HG03135 (cell line): Measurements from ENCODE around the gene FEN1.
A peak's percentile ranks its signal among the peaks of the same experiment; 100 is the strongest.

Source experiments
- ATAC-seq: cut with Tn5 transposase; IDR thresholded peaks from one replicate; pipeline ENCODE4 v1.9.1; 2021; ENCODE audit warnings: mild to moderate bottlenecking, moderate library complexity; ENCODE audit not compliant: unreplicated experiment

The FEN1 gene

DNA sequence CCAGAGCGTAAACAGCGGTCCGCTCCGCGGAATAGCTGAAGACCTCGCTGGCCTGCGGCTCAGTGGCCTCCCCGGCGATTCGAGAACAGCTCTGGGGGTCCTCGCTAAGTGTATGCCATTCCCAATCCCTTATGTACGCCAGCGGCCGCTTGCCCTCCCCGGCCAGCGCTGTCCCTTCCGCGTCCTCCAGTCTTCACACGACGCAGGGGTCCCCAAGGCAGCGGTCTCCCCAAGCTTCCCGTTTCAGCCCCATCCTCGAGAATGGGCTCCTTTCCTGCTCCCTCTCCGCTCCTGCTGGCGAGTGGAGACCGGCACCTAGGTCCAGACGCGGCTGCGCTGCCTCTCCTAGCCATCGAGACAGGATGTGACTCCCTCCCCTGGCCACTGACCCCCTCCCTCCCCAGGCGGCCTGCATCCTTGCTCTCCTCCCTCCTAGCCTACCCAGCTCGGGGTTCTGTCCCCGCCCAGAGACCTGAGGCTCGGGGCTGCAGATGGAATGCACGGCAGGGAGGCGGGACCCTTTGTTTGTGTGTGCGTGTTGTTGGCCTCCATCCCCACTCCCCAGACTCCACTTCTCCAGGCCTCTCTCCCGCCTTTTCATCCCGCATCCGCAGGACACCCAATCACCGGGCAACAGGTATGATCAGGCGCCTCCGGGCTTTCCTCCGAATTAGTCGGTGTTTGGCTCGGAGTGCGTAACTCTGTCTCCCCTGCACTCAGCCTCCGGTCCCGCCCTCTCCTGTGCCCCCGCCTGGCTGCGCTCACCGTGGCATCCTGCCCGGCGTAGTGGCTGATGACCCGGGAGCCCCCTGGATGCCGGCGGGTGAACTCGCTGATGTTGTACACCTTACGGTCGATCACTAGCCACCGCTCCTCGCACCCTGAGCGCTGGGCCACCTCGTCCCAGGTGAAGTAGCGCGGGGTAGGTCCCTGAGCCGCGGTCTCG lies 23.4 kb downstream of the FEN1 start:
- ATAC-seq = peak; percentile 35

DNA sequence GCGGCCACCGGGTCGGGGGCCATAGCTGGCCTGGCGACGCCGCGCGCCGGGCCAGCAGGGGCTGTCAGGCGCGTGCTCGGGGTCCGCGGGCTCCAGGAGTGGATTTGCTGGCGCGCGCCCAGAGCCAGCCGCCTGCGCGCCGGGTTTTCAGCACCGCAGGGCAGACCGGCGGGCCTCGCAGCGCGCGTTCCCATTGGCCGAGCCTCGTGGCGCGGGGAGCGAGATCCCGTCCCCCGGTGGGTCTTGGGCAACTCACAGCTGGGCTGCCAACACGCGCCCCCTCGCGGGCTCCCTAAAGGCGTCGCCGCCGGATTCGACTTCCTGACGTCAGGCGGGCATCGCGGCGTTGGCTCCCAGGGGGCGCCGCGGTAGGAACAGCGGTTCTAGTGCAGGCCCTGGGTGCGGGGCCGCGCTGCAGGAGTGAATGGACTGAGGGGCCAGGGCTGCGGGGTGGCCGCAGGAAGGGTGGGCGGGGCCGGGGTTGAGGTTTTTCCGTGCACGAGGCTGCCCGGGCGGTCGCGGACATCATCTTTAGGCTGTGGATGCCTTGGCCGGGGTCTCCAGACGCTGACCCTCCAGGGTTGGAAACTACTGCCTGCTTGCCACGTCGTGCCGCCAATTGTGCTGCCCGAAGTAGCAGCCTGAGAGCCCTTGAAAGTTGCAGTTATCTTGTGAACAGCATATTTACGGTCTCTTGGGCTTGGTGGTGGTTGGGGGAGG lies 24.2 kb downstream of the FEN1 start, which contains the start of gene FADS1:
Gene FADS1 (minus strand): TSS at position 268 of the 720 bp plus-strand sequence. CDS start 74 bp downstream, at position 194.
- peak; percentile 38 for ATAC-seq

DNA sequence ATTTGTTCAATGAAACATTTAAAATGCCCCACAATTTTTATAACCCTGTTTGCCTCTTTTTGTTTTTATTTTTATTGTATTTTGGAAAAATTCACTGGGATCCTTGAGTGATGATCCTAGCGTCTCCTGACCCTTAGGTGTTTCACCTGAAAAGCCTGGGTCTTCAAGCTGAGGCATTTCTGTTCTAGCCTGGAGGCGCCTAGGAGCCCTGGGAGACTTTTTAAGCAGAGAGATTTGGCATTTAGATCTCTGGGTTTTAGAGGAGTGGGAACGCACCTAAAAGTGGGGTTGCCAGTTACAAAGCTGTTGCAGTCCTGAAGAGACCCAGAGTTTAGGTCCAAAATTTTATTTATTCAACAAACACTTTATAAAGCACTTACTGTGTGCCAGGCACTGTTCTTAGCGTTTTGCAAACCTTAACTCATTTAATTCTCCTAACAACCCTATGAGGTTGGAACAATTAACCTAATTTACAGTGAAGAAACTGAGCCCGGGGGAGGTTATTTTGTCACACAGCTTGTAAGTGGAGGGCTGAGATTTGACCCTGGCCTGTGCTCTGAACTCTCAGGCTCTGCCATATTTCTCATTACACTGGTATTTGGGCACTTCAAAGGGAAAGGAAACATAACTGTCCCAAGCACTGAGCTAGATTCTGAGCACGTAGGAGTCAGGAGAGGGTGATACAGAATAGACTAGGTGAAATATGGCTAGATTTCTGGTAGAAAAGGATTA lies 24.9 kb downstream of the FEN1 start:
- no peak for ATAC-seq

DNA sequence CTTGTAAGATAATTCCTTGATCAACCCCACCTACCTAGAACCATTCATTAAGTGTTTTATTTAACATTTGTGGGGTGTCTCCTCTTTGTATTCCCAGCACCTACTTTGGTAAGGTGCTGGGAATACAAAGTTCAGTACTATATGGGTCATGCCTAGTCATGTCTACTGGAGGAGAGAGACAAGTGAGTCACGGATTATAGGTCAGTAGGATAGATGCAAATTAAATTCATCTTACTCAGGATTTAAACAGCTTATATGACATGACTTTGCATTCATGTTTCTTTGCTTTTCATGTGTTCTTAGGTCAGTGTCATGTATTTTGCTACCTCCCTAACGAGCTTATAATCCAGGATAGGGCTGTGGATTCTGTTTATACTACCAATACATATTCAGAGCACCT lies 27.5 kb downstream of the FEN1 start:
- ATAC-seq = no peak

DNA sequence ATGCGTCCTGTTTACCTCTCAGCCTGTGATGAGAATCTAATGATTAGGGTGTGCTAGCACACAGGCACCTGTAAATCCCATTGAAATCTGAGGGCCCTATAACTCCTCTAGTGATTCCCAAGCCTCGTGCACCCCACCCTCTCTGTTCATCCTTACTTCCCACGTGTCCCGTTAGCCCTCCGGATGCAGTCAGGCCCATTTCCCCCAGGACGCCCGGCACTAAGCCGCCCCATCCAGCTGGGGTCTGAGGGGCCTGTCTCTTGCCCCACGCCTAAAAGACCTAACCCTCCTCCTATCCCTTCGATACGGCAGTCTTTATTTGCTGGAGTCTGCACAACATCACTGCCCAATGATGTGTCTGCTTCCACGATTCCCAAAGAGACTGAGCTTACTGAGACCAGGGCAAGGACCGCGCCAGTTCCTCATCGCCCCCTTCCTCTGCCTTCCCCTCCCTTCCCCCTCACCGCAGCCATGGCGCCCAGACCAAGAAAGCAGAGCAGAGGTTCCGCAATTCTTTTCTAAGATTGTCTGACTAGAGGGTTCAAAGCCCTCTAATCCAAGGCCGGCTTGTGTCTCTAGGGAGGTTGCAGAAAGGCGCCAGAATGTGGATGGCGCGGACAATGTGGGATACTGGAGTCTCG lies 34.3 kb downstream of the FEN1 start:
- ATAC-seq = peak; percentile 1

DNA sequence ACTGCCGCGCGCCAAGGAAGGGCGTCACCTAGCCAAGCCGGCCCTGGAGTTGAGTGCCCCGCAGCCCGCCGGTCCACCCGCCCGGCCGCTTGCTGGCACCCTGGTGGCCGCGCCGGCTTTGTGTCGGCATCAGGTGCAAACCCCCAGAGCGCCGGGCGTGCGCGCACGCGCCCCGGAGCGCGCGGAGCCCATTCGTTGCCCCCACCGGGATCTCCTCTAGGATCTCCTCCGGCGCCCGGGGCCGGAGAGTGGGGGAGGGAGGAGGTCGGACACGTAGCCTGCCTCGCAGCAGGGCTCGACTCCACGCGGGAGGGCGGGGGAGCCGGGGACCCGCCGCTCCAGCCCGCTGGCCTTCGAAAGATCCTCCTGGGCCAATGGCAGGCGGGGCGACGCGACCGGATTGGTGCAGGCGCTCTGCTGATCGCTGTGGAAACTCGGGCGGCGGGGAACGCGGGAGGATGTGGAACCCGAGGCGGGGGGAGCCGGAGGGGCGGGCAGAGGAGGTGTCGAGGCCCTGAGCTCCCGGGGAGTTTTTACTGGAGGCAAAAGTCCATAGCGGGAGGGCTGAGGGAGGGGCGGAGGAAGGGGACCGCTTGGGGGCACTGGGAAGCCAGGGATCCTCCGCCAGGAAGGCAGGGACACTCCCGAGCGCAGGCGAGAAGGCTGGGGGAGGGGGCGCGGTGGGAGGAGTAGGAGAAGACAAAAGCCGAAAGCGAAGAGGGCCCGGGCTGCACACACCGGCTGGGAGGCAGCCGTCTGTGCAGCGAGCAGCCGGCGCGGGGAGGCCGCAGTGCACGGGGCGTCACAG lies 35.1 kb downstream of the FEN1 start, which contains the start of gene FADS2:
Gene FADS2 (plus strand): TSS at position 730 of the 808 bp plus-strand sequence. CDS start 91 bp downstream, outside the sequence.
- peak; percentile 71 for ATAC-seq

DNA sequence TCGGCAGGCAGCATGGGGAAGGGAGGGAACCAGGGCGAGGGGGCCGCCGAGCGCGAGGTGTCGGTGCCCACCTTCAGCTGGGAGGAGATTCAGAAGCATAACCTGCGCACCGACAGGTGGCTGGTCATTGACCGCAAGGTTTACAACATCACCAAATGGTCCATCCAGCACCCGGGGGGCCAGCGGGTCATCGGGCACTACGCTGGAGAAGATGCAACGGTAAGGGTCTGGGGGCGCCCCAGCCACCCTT lies 35.6 kb downstream of the FEN1 start:
- ATAC-seq = no peak

DNA sequence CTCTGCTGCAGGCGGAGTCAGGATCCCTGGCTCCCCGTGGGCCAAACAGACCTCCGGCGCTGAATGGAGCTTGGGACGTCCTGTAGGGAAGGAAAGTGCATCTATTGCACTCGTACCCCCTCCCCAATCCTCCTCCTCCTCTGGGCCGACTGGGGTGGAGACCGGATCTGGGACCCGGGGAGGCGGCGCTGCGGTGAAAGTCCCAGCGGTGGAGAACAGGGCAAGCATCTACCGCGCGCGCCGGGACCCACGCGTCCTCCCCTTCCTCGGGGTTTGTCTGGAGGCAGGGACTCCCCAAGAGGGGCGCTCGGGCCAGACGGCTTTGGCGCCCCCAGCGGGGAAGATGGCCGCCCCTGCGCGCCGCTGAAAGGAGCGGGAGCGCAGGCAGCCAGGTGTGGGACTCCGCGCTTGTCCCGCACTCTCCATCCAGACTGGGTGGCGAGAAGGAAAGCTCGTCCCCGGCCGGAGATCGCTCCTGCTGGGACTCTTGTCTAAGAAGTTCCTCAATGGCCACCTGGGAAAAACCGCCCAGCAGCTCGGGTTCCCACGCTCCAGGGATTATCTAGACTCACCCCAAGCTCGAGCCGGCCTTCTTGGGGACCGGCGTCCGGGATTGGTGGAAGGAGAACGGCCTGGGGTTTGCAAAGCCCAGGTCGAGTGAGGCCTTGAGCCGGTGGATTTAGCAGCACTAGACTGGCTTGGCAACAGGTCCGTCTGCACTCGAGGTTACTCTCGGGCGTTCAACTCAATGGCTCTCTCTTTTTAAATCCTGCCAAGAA lies 36.1 kb downstream of the FEN1 start:
- peak; percentile 26 for ATAC-seq

DNA sequence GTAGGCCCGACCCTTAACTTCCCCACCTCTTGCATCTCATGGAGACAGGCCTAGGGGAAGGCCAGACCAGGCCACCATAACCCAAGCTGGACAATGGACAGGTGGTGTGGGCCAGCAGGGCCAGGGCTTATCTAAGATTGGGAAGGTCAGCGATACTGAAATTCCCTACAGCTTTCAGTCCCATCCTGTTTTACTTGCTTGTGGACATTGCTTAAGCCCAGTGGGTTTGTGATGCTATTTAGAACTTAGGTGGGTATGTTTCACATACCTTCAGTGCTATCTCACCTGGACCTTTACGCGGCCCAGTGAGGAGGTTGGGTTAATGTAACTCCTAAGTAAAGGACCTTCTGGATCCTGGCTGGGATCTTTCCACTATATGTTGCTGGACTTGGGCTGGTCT lies 37.1 kb downstream of the FEN1 start:
- ATAC-seq = no peak

DNA sequence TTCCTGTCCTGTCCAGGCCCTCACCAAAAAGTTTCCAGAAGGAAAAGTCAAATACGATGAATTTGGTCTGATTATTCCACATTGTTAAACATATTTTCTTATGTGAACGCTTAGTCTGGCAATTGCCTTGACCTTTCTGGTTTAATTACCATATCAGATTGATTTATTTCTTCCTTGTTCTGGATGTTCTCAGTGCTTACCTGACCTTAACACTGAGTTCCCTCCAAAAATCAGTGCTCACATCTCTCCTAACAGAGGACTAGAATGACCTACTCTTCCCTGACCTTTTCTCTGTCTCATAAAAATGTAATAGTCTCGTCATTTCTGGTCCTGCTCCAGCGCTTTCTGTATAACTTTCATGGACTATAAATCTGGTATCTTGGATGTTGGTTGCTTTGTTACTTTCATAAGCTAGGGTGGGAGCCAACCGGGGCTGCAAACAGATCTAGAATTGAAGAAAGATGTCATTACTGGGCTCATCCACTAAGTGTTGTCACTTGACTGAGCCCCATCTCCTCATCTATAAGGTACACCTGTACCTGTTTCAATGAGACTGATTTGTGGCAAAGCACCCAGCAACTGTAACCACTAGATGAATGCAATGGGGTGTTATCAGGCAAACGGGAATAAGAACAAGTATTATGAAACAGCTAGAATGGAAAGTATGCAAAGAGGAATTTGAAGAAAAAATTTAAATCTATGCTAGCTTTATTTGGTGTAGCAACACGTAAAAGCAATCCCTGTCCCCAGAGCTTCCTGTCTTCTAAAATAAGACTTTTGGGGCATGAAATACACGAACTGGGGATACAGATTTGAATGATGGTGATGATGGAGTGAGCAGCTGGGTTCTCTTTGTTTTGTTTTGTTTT lies 37.8 kb downstream of the FEN1 start:
- no peak for ATAC-seq

DNA sequence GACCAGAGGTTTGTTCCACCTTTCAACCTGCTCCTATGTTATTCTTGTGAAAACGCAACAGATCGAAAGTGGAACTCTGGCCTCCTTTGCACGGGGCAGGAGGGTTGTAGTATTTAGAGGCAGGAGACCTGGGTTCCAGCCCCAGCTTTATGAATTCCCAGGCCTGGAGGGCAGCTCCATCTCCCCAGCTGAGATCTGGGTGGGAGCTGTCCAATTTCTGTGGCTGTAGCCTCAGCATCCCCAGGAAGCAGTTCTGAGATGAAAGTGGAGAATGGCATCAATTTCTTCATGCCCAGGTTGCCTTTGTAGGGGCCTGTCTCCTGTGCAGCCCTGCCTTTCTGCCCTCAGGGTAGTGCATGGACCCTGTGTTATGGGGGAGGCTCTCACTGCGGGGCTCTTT lies 39.5 kb downstream of the FEN1 start:
- ATAC-seq = no peak

DNA sequence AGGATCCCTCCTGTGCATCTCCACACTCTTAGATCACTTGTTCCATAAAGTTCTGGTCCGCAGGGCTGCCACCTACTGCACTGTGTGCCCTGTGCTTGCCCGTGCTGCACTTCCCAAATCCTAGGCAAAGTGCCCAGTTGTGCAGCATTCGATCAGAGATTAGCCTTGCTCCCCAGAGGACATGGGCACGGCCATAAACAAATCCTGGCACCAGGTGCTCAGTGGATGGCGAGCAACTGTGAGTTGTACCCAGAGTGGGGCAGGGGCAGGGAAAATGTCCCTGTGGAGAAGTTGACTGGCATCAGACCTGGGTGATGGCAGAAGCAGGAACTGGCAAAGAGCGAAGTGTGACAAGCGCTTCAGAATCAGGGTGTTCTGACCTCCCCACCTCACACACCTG lies 40.0 kb downstream of the FEN1 start:
- no peak for ATAC-seq

DNA sequence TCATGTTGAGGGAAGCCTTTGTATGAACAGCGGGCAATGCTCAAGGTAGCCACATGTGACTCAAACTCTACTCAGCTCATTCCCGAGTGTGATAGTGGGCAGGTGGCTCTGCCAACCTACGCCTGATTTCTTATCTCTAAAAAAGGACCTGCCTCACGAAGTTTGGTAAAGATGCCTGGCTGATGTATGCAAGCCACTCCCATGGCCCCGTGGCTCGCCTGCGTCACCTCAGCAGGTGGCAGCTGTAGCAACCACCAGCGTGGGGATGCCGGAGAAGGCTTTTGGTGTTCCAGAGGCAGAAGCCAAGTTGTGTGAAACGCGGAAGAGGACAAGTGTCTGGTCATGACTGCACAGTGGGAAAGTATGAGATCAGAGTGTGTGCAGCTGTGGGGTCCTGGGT lies 40.8 kb downstream of the FEN1 start:
- no peak for ATAC-seq

DNA sequence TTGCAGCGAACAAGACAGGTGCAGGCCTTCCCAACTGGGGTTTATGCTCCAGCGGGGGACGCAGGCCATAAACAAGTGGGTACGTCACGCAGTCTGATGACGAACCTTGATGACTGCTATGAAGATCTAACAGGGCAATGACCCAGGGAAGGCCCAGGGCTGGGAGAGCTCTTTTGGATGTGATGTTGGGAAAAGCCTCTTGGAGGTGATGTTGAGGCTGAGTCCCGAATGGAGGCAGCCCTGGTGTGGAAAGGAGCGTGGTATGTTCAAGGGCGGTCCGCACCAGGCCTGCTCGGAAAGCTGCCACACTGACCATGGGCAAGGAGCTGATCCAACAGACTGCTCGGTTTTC lies 41.2 kb downstream of the FEN1 start:
- no peak for ATAC-seq

DNA sequence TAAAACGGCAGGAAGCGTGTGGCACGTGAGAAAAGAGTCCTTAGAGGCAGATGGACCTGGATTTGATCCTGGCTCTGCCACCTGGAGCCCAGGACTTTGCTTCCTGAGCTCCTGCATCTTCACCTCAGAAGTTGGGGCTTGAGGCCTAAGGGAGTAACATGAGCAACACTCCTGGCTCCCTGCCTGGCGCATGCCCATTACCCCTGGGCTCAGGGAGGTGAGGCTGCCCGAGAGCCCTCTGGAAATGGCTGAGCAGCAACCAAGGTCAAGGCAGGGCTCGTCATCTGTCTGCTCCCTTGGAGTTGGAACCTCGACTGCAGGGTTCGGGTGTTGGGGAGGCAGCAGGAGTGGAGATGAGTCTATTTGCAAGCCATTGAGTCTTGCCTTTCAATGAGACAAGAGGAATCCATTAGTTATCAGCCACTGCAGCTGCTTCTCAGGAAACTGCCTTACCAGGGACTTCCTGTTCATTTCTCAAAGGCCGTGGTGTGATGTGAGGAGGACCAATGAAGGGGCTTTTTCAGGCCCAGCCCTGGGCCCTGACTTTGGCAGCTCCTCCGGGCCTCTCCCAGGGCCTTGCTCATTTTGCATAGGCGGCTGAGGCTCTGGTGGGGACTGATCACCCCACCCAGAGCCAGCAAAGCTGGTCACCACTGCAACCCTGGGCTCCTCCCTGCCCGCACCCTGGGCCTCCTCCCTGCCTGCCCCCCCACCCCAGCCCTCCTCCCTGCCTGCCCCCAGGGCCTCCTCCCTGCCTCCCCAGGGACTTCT lies 41.8 kb downstream of the FEN1 start:
- ATAC-seq = peak; percentile 79

DNA sequence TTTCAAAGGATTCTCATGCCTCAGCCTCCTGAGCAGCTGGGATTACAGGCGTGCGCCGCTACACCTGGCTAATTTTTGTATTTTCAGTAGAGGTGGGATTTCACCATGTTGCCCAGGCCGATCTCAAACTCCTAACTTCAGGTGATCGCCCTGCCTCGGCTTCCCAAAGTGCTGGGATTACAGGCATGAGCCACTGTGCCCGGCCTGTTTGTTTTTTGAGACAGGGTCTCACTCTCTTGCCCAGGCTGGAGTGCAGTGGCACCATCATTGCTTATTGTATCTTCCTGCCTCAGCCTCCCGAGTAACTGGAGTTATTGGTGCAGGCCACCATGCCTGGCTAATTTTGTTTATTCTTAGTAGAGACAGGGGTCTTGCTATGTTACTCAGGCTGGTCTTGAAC lies 43.5 kb downstream of the FEN1 start:
- no peak for ATAC-seq

DNA sequence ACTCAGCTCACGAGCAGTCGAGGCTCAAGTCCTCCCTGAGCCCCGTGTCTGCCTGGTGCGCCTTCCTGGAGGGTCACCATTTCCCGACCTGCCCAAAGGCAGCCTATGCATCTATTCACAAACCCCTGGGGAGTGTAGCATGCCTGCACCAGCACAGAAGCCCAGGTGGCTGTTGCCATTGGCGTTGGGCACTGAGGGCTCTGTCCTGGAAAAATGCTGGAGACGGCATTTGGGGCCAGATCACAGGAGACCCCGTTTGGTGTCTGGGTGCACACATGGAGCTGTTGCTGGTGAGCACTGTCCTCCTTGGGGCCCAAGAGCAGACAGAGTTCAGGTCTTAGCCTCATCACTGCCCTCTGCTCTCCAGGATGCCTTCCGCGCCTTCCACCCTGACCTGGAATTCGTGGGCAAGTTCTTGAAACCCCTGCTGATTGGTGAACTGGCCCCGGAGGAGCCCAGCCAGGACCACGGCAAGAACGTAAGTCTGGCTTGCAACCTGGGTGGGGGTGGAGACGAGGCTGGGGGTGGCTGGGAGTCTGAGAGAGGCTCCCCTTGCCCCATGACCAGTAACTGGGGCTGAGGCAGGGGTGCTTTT lies 44.8 kb downstream of the FEN1 start:
- no peak for ATAC-seq
